ENCODE measurements around the gene PRKCH.

DNA sequence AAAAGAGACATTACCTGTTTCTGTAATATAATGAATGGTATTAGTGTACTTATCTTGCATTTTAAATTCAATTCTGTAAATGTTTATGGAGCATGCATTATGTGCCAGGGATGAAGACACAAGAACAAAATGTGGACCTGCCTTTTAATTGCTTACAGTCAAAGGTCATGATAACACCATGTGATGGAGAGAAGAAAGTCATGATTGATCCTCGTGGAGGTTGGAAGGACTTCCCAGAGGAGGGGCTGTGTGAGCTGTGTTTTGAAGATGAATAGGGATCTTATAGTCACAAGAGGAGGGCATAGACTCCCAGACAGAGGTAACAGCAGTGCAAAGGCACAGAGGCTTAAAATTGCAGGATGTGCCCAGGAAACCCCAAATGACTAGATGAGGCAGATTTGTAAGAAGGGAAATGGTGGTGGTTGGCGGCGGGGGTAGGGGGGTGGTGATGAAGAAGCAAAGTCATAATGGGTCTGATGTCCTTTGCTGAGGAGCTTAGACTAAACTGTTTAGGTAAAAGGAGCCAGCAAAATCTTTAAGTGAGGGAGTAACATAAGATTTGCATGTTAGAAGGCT, 151.5 kb downstream of the PRKCH start:
- TF ChIP-seq, protein P1, sequence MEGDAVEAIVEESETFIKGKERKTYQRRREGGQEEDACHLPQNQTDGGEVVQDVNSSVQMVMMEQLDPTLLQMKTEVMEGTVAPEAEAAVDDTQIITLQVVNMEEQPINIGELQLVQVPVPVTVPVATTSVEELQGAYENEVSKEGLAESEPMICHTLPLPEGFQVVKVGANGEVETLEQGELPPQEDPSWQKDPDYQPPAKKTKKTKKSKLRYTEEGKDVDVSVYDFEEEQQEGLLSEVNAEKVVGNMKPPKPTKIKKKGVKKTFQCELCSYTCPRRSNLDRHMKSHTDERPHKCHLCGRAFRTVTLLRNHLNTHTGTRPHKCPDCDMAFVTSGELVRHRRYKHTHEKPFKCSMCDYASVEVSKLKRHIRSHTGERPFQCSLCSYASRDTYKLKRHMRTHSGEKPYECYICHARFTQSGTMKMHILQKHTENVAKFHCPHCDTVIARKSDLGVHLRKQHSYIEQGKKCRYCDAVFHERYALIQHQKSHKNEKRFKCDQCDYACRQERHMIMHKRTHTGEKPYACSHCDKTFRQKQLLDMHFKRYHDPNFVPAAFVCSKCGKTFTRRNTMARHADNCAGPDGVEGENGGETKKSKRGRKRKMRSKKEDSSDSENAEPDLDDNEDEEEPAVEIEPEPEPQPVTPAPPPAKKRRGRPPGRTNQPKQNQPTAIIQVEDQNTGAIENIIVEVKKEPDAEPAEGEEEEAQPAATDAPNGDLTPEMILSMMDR (IDR thresholded peaks at IDR 0.05; ENCODE audit: extremely low read depth in 1 of 2, insufficient read depth in 1 of 2, low read depth in 1 of 2, low read length in 2 of 2), result no peak
- no peak for TF ChIP-seq POLR2A (IDR thresholded peaks at IDR 0.05; ENCODE audit: low read depth, low read length)
- no peak for TF ChIP-seq FOS (IDR thresholded peaks at IDR 0.05; ENCODE audit: borderline replicate concordance, insufficient read depth, low read length)
- TF ChIP-seq MYC (IDR thresholded peaks at IDR 0.05; ENCODE audit: low read depth, low read length), result no peak
- TF ChIP-seq JUN (IDR thresholded peaks at IDR 0.05; ENCODE audit: borderline replicate concordance, insufficient read depth, insufficient read length, low read depth), result no peak
- no peak for TF ChIP-seq EZH2 (IDR thresholded peaks at IDR 0.05; ENCODE audit: borderline replicate concordance, low read depth, low read length, severe bottlenecking)
- no peak for TF ChIP-seq POLR2AphosphoS5 (IDR thresholded peaks at IDR 0.05; ENCODE audit: insufficient read depth, low read depth, low read length)
- TF ChIP-seq GATA2 (IDR thresholded peaks at IDR 0.05; ENCODE audit: insufficient read depth, insufficient read length, low read depth, low read length), result no peak
